Smooth muscle cell (in vitro differentiated cells): ENCODE data around the gene ZBTB20. TPM values are rescaled to one million over a fixed set of nuclear protein-coding genes. Genes with fewer than 3 reads are reported as not detected.

Experiments
- DNase-seq: peaks from one replicate; lab custom pipeline; 2025; ENCODE audit not compliant: unreplicated experiment; lab: John Stamatoyannopoulos, UW
- H2AFZ ChIP-seq: fragments of 200-600 bp; sonication (generic); 2 replicates; pipeline ENCODE4 v1.6.0; 2016; ENCODE audit warnings: antibody characterized with exemption, low read depth, mild to moderate bottlenecking
- H3F3A ChIP-seq: fragments of 200-600 bp; sonication (generic); 2 replicates; pipeline ENCODE4 v1.6.0; 2017; ENCODE audit warnings: antibody characterized with exemption, low read depth
- H3K27ac ChIP-seq: fragments of 200-600 bp; sonication (generic); 2 replicates; pipeline ENCODE4 v1.5.1; 2016; ENCODE audit warnings: low read depth, mild to moderate bottlenecking
- H3K27me3 ChIP-seq: fragments of 200-600 bp; sonication (generic); 2 replicates; pipeline ENCODE4 v1.6.1; 2016; ENCODE audit warnings: low read depth, mild to moderate bottlenecking
- H3K36me3 ChIP-seq: fragments of 200-600 bp; sonication (generic); 2 replicates; pipeline ENCODE4 v1.5.1; 2016; ENCODE audit warnings: low read depth
- H3K4me1 ChIP-seq: fragments of 200-600 bp; sonication (generic); 2 replicates; pipeline ENCODE4 v1.5.1; 2016; ENCODE audit warnings: low read depth
- H3K4me2 ChIP-seq: fragments of 200-600 bp; sonication (generic); 2 replicates; pipeline ENCODE4 v1.6.0; 2016; ENCODE audit warnings: mild to moderate bottlenecking
- H3K4me3 ChIP-seq: fragments of 200-600 bp; sonication (generic); 2 replicates; pipeline ENCODE4 v1.5.1; 2016; ENCODE audit warnings: mild to moderate bottlenecking
- H3K79me2 ChIP-seq: fragments of 200-600 bp; sonication (generic); 2 replicates; pipeline ENCODE4 v1.6.0; 2016; ENCODE audit warnings: low read depth, mild to moderate bottlenecking
- H3K9ac ChIP-seq: fragments of 200-600 bp; sonication (generic); 2 replicates; pipeline ENCODE4 v1.6.0; 2016; ENCODE audit warnings: low read depth
- H3K9me3 ChIP-seq: fragments of 200-600 bp; sonication (generic); replicated peaks from 2 replicates; pipeline ENCODE4 v1.5.1; 2016; ENCODE audit warnings: low read depth
- H4K20me1 ChIP-seq: fragments of 200-600 bp; sonication (generic); 2 replicates; pipeline ENCODE4 v1.6.0; 2016; ENCODE audit warnings: low read depth
- WGBS: methylation state at CpG from one replicate; pipeline ENCODE4 v1.1.7; 2016; ENCODE audit warnings: low lambda C conversion rate; 5-methylcytosine and 5-hydroxymethylcytosine counted together
- polyA plus RNA-seq: library from polyadenylated mRNA; unstranded; fragments of >200 nt; fragmentation: Nextera tagmentation; extraction: Ambion mirVana; gene quantifications from 2 replicates; pipeline ENCODE4 v1.2.1, GENCODE V29; 2016
- total RNA-seq: library from RNA; depleted of rRNA; stranded (reverse); fragments of >200 nt; gene quantifications from 2 replicates; pipeline ENCODE4 v1.2.3, GENCODE V29; 2014
- TF ChIP-seq, protein P1 (sequence below): fragments of 200-600 bp; sonication (generic); IDR thresholded peaks from 2 replicates; pipeline ENCODE4 v1.5.1; 2017; ENCODE audit warnings: borderline replicate concordance, mild to moderate bottlenecking, antibody characterized with exemption; ENCODE audit not compliant: insufficient read depth, poor library complexity, severe bottlenecking

The ZBTB20 gene
- total and polyA plus RNA-seq, 2 experiments from 2014 or later = 4.9 to 6.8 TPM

DNA sequence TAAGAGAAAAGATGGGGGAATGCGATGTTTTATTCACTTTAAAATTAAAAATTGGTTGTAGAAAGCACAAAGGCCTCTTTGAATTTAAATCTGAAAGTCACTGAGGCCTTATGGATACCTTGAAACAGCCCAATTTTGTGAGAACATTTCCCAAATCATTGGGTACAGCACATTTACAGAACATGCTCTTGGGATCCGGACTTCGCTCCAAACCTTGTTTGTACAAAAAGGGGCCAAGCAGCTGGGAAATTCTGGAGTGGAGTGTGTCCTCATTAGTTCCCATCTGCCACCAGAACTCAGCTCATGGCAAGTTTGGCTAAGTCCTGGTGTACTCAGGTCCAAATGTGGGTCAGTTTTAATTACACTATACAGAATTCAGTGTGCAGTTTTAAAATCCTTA, 254.2 kb downstream of the ZBTB20 start:
- Histone ChIP-seq H3K9me3 (no peaks in the 10 kb centered on the region), H3K4me1 (no peaks in the 10 kb centered on the region), H3F3A (no peaks in the 10 kb centered on the region), H3K4me2 (no peak overlapping the region), H4K20me1 (no peaks in the 10 kb centered on the region), H3K9ac (no peak overlapping the region), H3K27me3 (no peaks in the 10 kb centered on the region), H3K27ac (no peak overlapping the region), H3K4me3 (no peak overlapping the region), H3K36me3 (no peaks in the 10 kb centered on the region), H2AFZ (no peak overlapping the region), H3K79me2 (no peaks in the 10 kb centered on the region)
- DNase-seq = no peak
- TF ChIP-seq, protein P1, sequence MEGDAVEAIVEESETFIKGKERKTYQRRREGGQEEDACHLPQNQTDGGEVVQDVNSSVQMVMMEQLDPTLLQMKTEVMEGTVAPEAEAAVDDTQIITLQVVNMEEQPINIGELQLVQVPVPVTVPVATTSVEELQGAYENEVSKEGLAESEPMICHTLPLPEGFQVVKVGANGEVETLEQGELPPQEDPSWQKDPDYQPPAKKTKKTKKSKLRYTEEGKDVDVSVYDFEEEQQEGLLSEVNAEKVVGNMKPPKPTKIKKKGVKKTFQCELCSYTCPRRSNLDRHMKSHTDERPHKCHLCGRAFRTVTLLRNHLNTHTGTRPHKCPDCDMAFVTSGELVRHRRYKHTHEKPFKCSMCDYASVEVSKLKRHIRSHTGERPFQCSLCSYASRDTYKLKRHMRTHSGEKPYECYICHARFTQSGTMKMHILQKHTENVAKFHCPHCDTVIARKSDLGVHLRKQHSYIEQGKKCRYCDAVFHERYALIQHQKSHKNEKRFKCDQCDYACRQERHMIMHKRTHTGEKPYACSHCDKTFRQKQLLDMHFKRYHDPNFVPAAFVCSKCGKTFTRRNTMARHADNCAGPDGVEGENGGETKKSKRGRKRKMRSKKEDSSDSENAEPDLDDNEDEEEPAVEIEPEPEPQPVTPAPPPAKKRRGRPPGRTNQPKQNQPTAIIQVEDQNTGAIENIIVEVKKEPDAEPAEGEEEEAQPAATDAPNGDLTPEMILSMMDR = no peak
- WGBS = 90% methylated on average over 3 of the region's 3 CpGs

DNA sequence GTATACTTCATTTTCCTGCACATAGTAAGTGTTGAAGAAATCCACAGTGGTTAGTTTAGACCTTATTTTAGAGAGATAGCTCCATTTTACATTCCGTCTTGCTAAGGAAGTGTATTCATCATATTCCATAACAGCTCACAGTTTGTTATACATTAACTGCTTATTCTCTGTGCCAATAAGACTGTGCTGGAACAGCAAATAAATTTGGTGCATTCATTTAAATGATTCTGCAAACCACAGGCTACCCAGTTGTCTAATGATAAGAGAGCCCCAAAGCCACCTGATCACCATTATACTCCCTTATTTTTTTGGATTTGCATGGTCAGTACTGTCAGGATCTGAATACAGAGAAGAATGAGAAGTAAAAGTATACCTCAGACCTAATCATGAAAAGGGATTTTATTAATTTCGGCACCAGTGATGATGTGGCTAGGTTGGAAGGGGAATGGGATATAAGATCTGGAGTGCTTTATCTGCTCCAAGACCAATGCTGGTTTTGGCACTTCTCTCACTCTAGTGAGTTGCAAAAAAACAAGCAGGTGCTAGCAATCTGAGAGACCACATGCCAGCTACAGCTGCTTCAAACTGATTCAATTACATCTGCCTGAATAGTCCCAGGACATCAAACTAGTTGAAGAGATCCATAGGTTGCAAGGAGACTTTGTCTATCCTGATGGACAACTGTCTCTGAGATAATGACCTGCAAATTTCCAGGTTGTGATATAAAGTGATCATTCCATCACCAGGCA, 254.8 kb downstream of the ZBTB20 start:
- Histone ChIP-seq H3F3A (no peaks in the 10 kb centered on the region), H3K27ac (no peak overlapping the region), H3K27me3 (no peaks in the 10 kb centered on the region), H3K4me2 (no peak overlapping the region), H3K4me1 (no peaks in the 10 kb centered on the region), H4K20me1 (no peaks in the 10 kb centered on the region), H3K9ac (no peak overlapping the region), H2AFZ (no peak overlapping the region), H3K36me3 (no peaks in the 10 kb centered on the region), H3K4me3 (no peak overlapping the region), H3K9me3 (no peaks in the 10 kb centered on the region), H3K79me2 (no peaks in the 10 kb centered on the region)
- 94% methylated on average over 2 of the region's 2 CpGs for WGBS
- TF ChIP-seq, protein P1 = no peak
- no peak for DNase-seq

DNA sequence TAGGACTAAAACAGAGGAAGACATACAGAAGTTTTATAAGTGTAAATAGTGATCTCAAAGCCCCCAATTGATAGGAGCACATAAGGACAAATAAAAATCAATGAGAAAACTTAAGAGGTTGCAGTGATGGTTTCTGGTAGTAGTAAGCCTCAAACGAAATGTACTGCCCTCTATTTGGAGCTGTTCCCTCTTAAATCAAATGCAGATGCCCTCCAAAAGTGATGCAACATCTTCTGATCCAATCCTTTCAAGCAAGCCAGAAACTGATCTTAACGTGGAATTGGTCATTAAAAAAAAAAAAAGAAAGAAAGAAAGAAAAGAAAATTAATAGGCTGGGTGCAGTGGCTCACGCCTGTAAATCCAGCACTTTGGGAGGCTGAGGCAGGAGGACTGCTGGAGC, 259.3 kb downstream of the ZBTB20 start:
- H4K20me1 ChIP-seq = no peaks in the 10 kb centered on the region
- H3K4me2 ChIP-seq = no peak overlapping the region
- H3F3A ChIP-seq = no peaks in the 10 kb centered on the region
- H3K4me1 ChIP-seq = no peaks in the 10 kb centered on the region
- no peak for DNase-seq
- no peaks in the 10 kb centered on the region for H3K27me3 ChIP-seq
- TF ChIP-seq, protein P1 = no peak
- H3K27ac ChIP-seq = no peak overlapping the region
- H3K9me3 ChIP-seq = no peaks in the 10 kb centered on the region
- WGBS = 68% methylated on average over 3 of the region's 3 CpGs
- no peaks in the 10 kb centered on the region for H3K79me2 ChIP-seq
- H3K4me3 ChIP-seq = no peak overlapping the region
- H2AFZ ChIP-seq = no peak overlapping the region
- no peaks in the 10 kb centered on the region for H3K36me3 ChIP-seq
- no peak overlapping the region for H3K9ac ChIP-seq

DNA sequence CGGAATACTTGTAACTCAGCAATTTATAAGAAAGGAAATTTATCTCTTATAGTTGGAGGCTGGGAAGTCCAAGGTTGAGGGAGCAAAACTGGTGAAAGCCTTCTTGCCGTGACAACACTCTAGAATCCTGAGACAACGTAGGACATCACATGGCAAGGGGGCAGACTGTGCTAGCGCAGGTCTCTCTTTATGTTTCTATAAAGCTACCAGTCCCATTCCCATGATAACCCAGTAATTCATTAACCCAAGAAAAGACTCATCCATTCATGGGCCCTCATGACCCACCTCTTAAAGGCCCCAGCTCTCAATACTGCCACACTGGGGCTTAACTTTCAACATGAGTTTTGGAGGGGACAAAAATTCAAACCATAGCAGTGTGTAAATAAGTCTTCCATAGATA, 260.2 kb downstream of the ZBTB20 start:
- TF ChIP-seq, protein P1 = no peak
- Histone ChIP-seq H4K20me1 (no peaks in the 10 kb centered on the region), H3K27me3 (no peaks in the 10 kb centered on the region), H3K4me2 (no peak overlapping the region), H3K27ac (no peak overlapping the region), H3K4me1 (no peaks in the 10 kb centered on the region), H3K4me3 (no peak overlapping the region), H3K36me3 (no peaks in the 10 kb centered on the region), H3K9me3 (no peaks in the 10 kb centered on the region), H3K79me2 (no peaks in the 10 kb centered on the region), H3K9ac (no peak overlapping the region), H3F3A (no peaks in the 10 kb centered on the region), H2AFZ (no peak overlapping the region)
- no peak for DNase-seq
- WGBS = 90% methylated on average over 4 of the region's 4 CpGs
